HG03571 (cell line): ENCODE measurements around the gene ARHGEF19.

Source experiments
- ATAC-seq: cut with Tn5 transposase; IDR thresholded peaks from one replicate; pipeline ENCODE4 v1.9.1; 2021; ENCODE audit not compliant: unreplicated experiment

ARHGEF19 gene

GRCh38 chr1:16151196-16151994 is 61.1 kb downstream of the ARHGEF19 start:
- no peak for ATAC-seq

- no peak for ATAC-seq
Measured at GRCh38 chr1:16150508-16150907, 61.9 kb downstream of the ARHGEF19 start.

GRCh38 chr1:16149702-16150488 is 62.6 kb downstream of the ARHGEF19 start:
- no peak for ATAC-seq

GRCh38 chr1:16149146-16149545 is 63.3 kb downstream of the ARHGEF19 start:
- ATAC-seq = no peak

- no peak for ATAC-seq
Measured at GRCh38 chr1:16148329-16149092, 63.9 kb downstream of the ARHGEF19 start.
